Astrocyte (in vitro differentiated cells and primary cell): Measurements from ENCODE around the gene ABCA10. TPM values are rescaled to one million over a fixed set of nuclear protein-coding genes. Genes with fewer than 3 reads are reported as not detected.

Experiments
- DNase-seq: peaks from one replicate; pipeline ENCODE4 v3.0.0-alpha.2; 2010; ENCODE audit warnings: low read depth
- FAIRE-seq: peaks from 2 replicates; lab custom pipeline; 2011; peaks lifted over from hg19 to GRCh38; lab: Jason Lieb, UNC
- H2AFZ ChIP-seq: 2 replicates; pipeline ENCODE4 v1.6.0; 2012; ENCODE audit warnings: low read depth, low read length, inconsistent platforms
- H3K27ac ChIP-seq: 2 replicates; pipeline ENCODE4 v1.5.1; 2011; ENCODE audit warnings: low read depth, low read length, inconsistent platforms
- H3K27me3 ChIP-seq: 2 replicates; pipeline ENCODE4 v1.6.0; 2011; ENCODE audit warnings: low read length, inconsistent platforms; ENCODE audit not compliant: insufficient read depth
- H3K36me3 ChIP-seq: 2 replicates; pipeline ENCODE4 v1.5.1; 2011; ENCODE audit warnings: low read length, inconsistent platforms; ENCODE audit not compliant: insufficient read depth
- H3K4me1 ChIP-seq: 2 replicates; pipeline ENCODE4 v1.5.1; 2011; ENCODE audit warnings: low read length, inconsistent platforms; ENCODE audit not compliant: insufficient read depth
- H3K4me2 ChIP-seq: 2 replicates; pipeline ENCODE4 v1.6.0; 2012; ENCODE audit warnings: low read length, inconsistent platforms
- H3K4me3 ChIP-seq: 2 replicates; pipeline ENCODE4 v1.5.1; 2011; ENCODE audit warnings: low read depth, mild to moderate bottlenecking, low read length, inconsistent platforms; ENCODE audit not compliant: insufficient read depth
- H3K79me2 ChIP-seq: 2 replicates; pipeline ENCODE4 v1.6.0; 2012; ENCODE audit warnings: mild to moderate bottlenecking, low read length, inconsistent platforms; ENCODE audit not compliant: insufficient read depth
- H3K9ac ChIP-seq: 2 replicates; pipeline ENCODE4 v1.6.0; 2012; ENCODE audit warnings: mild to moderate bottlenecking, low read length, inconsistent platforms
- H3K9me3 ChIP-seq: 2 replicates; pipeline ENCODE4 v1.5.1; 2012; ENCODE audit warnings: low read depth, mild to moderate bottlenecking, low read length, inconsistent platforms; ENCODE audit not compliant: insufficient read depth
- H4K20me1 ChIP-seq: 2 replicates; pipeline ENCODE4 v1.6.0; 2012; ENCODE audit warnings: low read length, inconsistent platforms; ENCODE audit not compliant: insufficient read depth
- H3K27ac Mint-ChIP-seq: one replicate; pipeline ENCODE4 v1.8.0; 2021; ENCODE audit warnings: mild to moderate bottlenecking, mixed read lengths; ENCODE audit not compliant: unreplicated experiment
- H3K27me3 Mint-ChIP-seq: one replicate; pipeline ENCODE4 v1.8.0; 2021; ENCODE audit warnings: low read depth, mixed read lengths; ENCODE audit not compliant: unreplicated experiment
- H3K36me3 Mint-ChIP-seq: one replicate; pipeline ENCODE4 v1.8.0; 2021; ENCODE audit warnings: low read depth, mixed read lengths; ENCODE audit not compliant: unreplicated experiment
- H3K4me1 Mint-ChIP-seq: one replicate; pipeline ENCODE4 v1.8.0; 2021; ENCODE audit warnings: low read depth, mixed read lengths; ENCODE audit not compliant: unreplicated experiment
- H3K4me3 Mint-ChIP-seq: one replicate; pipeline ENCODE4 v1.8.0; 2021; ENCODE audit warnings: mild to moderate bottlenecking, moderate library complexity, mixed read lengths; ENCODE audit not compliant: unreplicated experiment
- H3K9me3 Mint-ChIP-seq: one replicate; pipeline ENCODE4 v1.8.0; 2021; ENCODE audit warnings: mild to moderate bottlenecking, mixed read lengths; ENCODE audit not compliant: unreplicated experiment
- CTCF ChIP-seq: IDR thresholded peaks from 2 replicates; pipeline ENCODE4 v1.5.1; 2011; ENCODE audit warnings: low read depth, mild to moderate bottlenecking, inconsistent platforms, low read length, moderate library complexity; ENCODE audit not compliant: insufficient read depth
- EZH2 ChIP-seq: IDR thresholded peaks from 2 replicates; pipeline ENCODE4 v1.6.1; 2012; ENCODE audit warnings: mild to moderate bottlenecking, low read length, inconsistent platforms; ENCODE audit not compliant: insufficient read depth
- total RNA-seq: library from RNA; stranded (reverse); gene quantifications from 2 replicates; pipeline ENCODE4 v1.2.1, GENCODE V29; 2021

The ABCA10 gene
- total RNA-seq, 1 donor from 2014 or later: 0.20 TPM

- no peak overlapping the region for H3K9ac ChIP-seq
- Mint-ChIP-seq H3K9me3 (no peaks in the 10 kb centered on the region), H3K4me3 (no peak overlapping the region), H3K27me3 (no peaks in the 10 kb centered on the region), H3K36me3 (no peaks in the 10 kb centered on the region), H3K27ac (no peak overlapping the region), H3K4me1 (peaks cover 8% of the 10 kb centered on the region)
- no peaks in the 10 kb centered on the region for H3K27me3 ChIP-seq
- TF ChIP-seq CTCF (no peak), EZH2 (no peak)
- no peak overlapping the region for H3K4me3 ChIP-seq
- H3K9me3 ChIP-seq: no peaks in the 10 kb centered on the region
- H4K20me1 ChIP-seq: no peaks in the 10 kb centered on the region
- no peak overlapping the region for H3K4me2 ChIP-seq
- no peaks in the 10 kb centered on the region for H3K36me3 ChIP-seq
- FAIRE-seq (no peak), DNase-seq (no peak)
- no peak overlapping the region for H3K27ac ChIP-seq
- no peaks in the 10 kb centered on the region for H3K79me2 ChIP-seq
- H3K4me1 ChIP-seq: no peaks in the 10 kb centered on the region
- no peak overlapping the region for H2AFZ ChIP-seq
Measured at GRCh38 chr17:69267219-69267618, 38.6 kb upstream of the ABCA10 start.

- H3K36me3 Mint-ChIP-seq: no peaks in the 10 kb centered on the region
- no peak overlapping the region for H3K27ac Mint-ChIP-seq
- Histone ChIP-seq H2AFZ (no peak overlapping the region), H3K4me1 (no peaks in the 10 kb centered on the region), H3K27ac (no peak overlapping the region), H3K4me3 (no peak overlapping the region), H3K9ac (no peak overlapping the region), H3K36me3 (no peaks in the 10 kb centered on the region), H3K9me3 (no peaks in the 10 kb centered on the region), H4K20me1 (no peaks in the 10 kb centered on the region), H3K79me2 (no peaks in the 10 kb centered on the region), H3K27me3 (no peaks in the 10 kb centered on the region), H3K4me2 (no peak overlapping the region)
- no peaks in the 10 kb centered on the region for H3K9me3 Mint-ChIP-seq
- no peak overlapping the region for H3K4me3 Mint-ChIP-seq
- FAIRE-seq (no peak), DNase-seq (no peak)
- no peaks in the 10 kb centered on the region for H3K27me3 Mint-ChIP-seq
- no peak for TF ChIP-seq CTCF
- TF ChIP-seq EZH2: no peak
- H3K4me1 Mint-ChIP-seq: peaks cover 8% of the 10 kb centered on the region
Measured at GRCh38 chr17:69265873-69266272, 37.2 kb upstream of the ABCA10 start.

GRCh38 chr17:69254187-69254586 lies 25.6 kb upstream of the ABCA10 start:
- H3K27me3 Mint-ChIP-seq: no peaks in the 10 kb centered on the region
- Histone ChIP-seq H3K4me2 (no peak overlapping the region), H4K20me1 (no peaks in the 10 kb centered on the region), H3K27ac (no peak overlapping the region), H3K4me3 (no peak overlapping the region), H2AFZ (no peak overlapping the region), H3K27me3 (no peaks in the 10 kb centered on the region), H3K9ac (no peak overlapping the region), H3K36me3 (no peaks in the 10 kb centered on the region), H3K79me2 (no peaks in the 10 kb centered on the region), H3K4me1 (peaks cover 4% of the 10 kb centered on the region), H3K9me3 (no peaks in the 10 kb centered on the region)
- DNase-seq (no peak), FAIRE-seq (no peak)
- TF ChIP-seq CTCF (no peak), EZH2 (no peak)
- no peak overlapping the region for H3K27ac Mint-ChIP-seq
- no peaks in the 10 kb centered on the region for H3K4me1 Mint-ChIP-seq
- H3K36me3 Mint-ChIP-seq: no peaks in the 10 kb centered on the region
- H3K9me3 Mint-ChIP-seq: no peaks in the 10 kb centered on the region
- H3K4me3 Mint-ChIP-seq: no peak overlapping the region
